Mesendoderm (in vitro differentiated cells): ENCODE data around the gene CACNA2D2.
A peak's percentile ranks its signal among the peaks of the same experiment; 100 is the strongest.

Source experiments
- DNase-seq: peaks from one replicate; pipeline ENCODE4 v3.0.0; 2013
- H2AK5ac ChIP-seq: 2 replicates; pipeline ENCODE4 v1.6.1; 2013; ENCODE audit warnings: low read length, inconsistent platforms
- H2BK120ac ChIP-seq: 2 replicates; pipeline ENCODE4 v1.6.1; 2013; ENCODE audit warnings: low read depth, mild to moderate bottlenecking, low read length, moderate library complexity, mixed read lengths
- H2BK15ac ChIP-seq: replicated peaks from 2 replicates; pipeline ENCODE4 v1.6.1; 2013; ENCODE audit warnings: low read depth, mild to moderate bottlenecking, moderate library complexity
- H2BK5ac ChIP-seq: 2 replicates; pipeline ENCODE4 v1.6.1; 2013; ENCODE audit warnings: low read length, inconsistent platforms
- H3K18ac ChIP-seq: 2 replicates; pipeline ENCODE4 v1.6.1; 2013; ENCODE audit warnings: mild to moderate bottlenecking, low read length, mixed read lengths
- H3K23ac ChIP-seq: one replicate; pipeline ENCODE4 v1.6.1; 2013; ENCODE audit warnings: low read length
- H3K27ac ChIP-seq: 2 replicates; pipeline ENCODE4 v1.5.1; 2013; ENCODE audit warnings: low read depth, mild to moderate bottlenecking, inconsistent platforms, low read length, moderate library complexity
- H3K27me3 ChIP-seq: 2 replicates; pipeline ENCODE4 v1.6.1; 2013; ENCODE audit warnings: low read length, control low read depth, mild to moderate bottlenecking, inconsistent platforms; ENCODE audit not compliant: insufficient read depth, poor library complexity
- H3K36me3 ChIP-seq: 2 replicates; pipeline ENCODE4 v1.6.1; 2013; ENCODE audit warnings: low read length, inconsistent platforms; ENCODE audit not compliant: control insufficient read depth, insufficient read depth
- H3K4ac ChIP-seq: one replicate; pipeline ENCODE4 v1.6.1; 2013; ENCODE audit warnings: low read depth, mild to moderate bottlenecking, low read length, moderate library complexity
- H3K4me1 ChIP-seq: 2 replicates; pipeline ENCODE4 v1.6.1; 2013; ENCODE audit warnings: low read depth, low read length, inconsistent platforms; ENCODE audit not compliant: control insufficient read depth
- H3K4me2 ChIP-seq: 2 replicates; pipeline ENCODE4 v1.6.1; 2013; ENCODE audit warnings: low read length
- H3K4me3 ChIP-seq: 2 replicates; pipeline ENCODE4 v1.5.1; 2013; ENCODE audit warnings: mild to moderate bottlenecking, low read length
- H3K56ac ChIP-seq: one replicate; pipeline ENCODE4 v1.6.1; 2013; ENCODE audit warnings: low read length
- H3K79me1 ChIP-seq: 2 replicates; pipeline ENCODE4 v1.6.1; 2013; ENCODE audit warnings: low read length, inconsistent platforms
- H3K79me2 ChIP-seq: 2 replicates; pipeline ENCODE4 v1.6.1; 2013; ENCODE audit warnings: mild to moderate bottlenecking, low read length; ENCODE audit not compliant: control insufficient read depth, insufficient read depth
- H3K9ac ChIP-seq: 2 replicates; pipeline ENCODE4 v1.6.1; 2013; ENCODE audit warnings: low read length, inconsistent platforms
- H4K5ac ChIP-seq: one replicate; pipeline ENCODE4 v1.6.1; 2013; ENCODE audit warnings: low read length
- H4K8ac ChIP-seq: one replicate; pipeline ENCODE4 v1.6.1; 2013; ENCODE audit warnings: low read depth, mild to moderate bottlenecking, control low read depth, low read length, moderate library complexity
- WGBS: extraction: QIAGEN DNeasy Blood & Tissue Kit; methylation state at CpG from one replicate; pipeline ENCODE4 v1.1.7; 2013; ENCODE audit warnings: low lambda C conversion rate, missing lambda C conversion rate; ENCODE audit not compliant: insufficient coverage; ENCODE audit errors: extremely low coverage; 5-methylcytosine and 5-hydroxymethylcytosine counted together

The CACNA2D2 gene

GRCh38 chr3:50416736-50417636 is 86.4 kb downstream of the CACNA2D2 start:
- Histone ChIP-seq H4K8ac (no peak overlapping the region), H3K79me1 (no peaks in the 10 kb centered on the region), H3K79me2 (no peaks in the 10 kb centered on the region), H4K5ac (no peak overlapping the region), H3K27me3 (no peaks in the 10 kb centered on the region), H3K4me2 (no peak overlapping the region), H3K18ac (no peak overlapping the region), H2BK15ac (no peak overlapping the region), H3K4ac (no peak overlapping the region), H2BK5ac (no peak overlapping the region), H3K4me3 (no peak overlapping the region), H3K56ac (no peak overlapping the region), H2BK120ac (no peak overlapping the region), H3K4me1 (peaks cover 7% of the 10 kb centered on the region), H2AK5ac (no peak overlapping the region), H3K9ac (no peak overlapping the region), H3K36me3 (no peaks in the 10 kb centered on the region), H3K23ac (no peak overlapping the region), H3K27ac (no peak overlapping the region)
- no peak for DNase-seq
- WGBS, result no CpG with 5 or more reads among the region's 9 CpGs

- no peak overlapping the region for H4K5ac ChIP-seq
- no CpG with 5 or more reads among the region's 5 CpGs for WGBS
- H3K27me3 ChIP-seq, result no peaks in the 10 kb centered on the region
- H3K4me2 ChIP-seq, result no peak overlapping the region
- no peaks in the 10 kb centered on the region for H3K79me1 ChIP-seq
- no peaks in the 10 kb centered on the region for H3K79me2 ChIP-seq
- no peak for DNase-seq
- no peak overlapping the region for H3K18ac ChIP-seq
- H2AK5ac ChIP-seq, result no peak overlapping the region
- H2BK5ac ChIP-seq, result no peak overlapping the region
- H3K27ac ChIP-seq, result no peak overlapping the region
- peaks cover 6% of the 10 kb centered on the region for H3K4me1 ChIP-seq
- H3K23ac ChIP-seq, result no peak overlapping the region
- no peak overlapping the region for H4K8ac ChIP-seq
- H2BK15ac ChIP-seq, result no peak overlapping the region
- H2BK120ac ChIP-seq, result no peak overlapping the region
- H3K9ac ChIP-seq, result no peak overlapping the region
- H3K4me3 ChIP-seq, result no peak overlapping the region
- no peak overlapping the region for H3K4ac ChIP-seq
- H3K56ac ChIP-seq, result no peak overlapping the region
- no peaks in the 10 kb centered on the region for H3K36me3 ChIP-seq
Observed at GRCh38 chr3:50415816-50416215, 87.6 kb downstream of the CACNA2D2 start.

GRCh38 chr3:50415061-50415460 is 88.4 kb downstream of the CACNA2D2 start:
- H3K79me1 ChIP-seq, result no peaks in the 10 kb centered on the region
- no peak overlapping the region for H3K4ac ChIP-seq
- H3K27ac ChIP-seq, result no peak overlapping the region
- peaks cover 6% of the 10 kb centered on the region for H3K4me1 ChIP-seq
- no peak overlapping the region for H3K9ac ChIP-seq
- no peak overlapping the region for H3K18ac ChIP-seq
- peak; percentile 28 for DNase-seq
- no peak overlapping the region for H4K5ac ChIP-seq
- H2AK5ac ChIP-seq, result no peak overlapping the region
- H3K4me2 ChIP-seq, result no peak overlapping the region
- no peak overlapping the region for H3K56ac ChIP-seq
- no peaks in the 10 kb centered on the region for H3K36me3 ChIP-seq
- H4K8ac ChIP-seq, result no peak overlapping the region
- H3K4me3 ChIP-seq, result no peak overlapping the region
- H3K79me2 ChIP-seq, result no peaks in the 10 kb centered on the region
- H2BK120ac ChIP-seq, result no peak overlapping the region
- H3K27me3 ChIP-seq, result no peaks in the 10 kb centered on the region
- no CpG with 5 or more reads among the region's 4 CpGs for WGBS
- no peak overlapping the region for H3K23ac ChIP-seq
- no peak overlapping the region for H2BK5ac ChIP-seq
- no peak overlapping the region for H2BK15ac ChIP-seq

DNA sequence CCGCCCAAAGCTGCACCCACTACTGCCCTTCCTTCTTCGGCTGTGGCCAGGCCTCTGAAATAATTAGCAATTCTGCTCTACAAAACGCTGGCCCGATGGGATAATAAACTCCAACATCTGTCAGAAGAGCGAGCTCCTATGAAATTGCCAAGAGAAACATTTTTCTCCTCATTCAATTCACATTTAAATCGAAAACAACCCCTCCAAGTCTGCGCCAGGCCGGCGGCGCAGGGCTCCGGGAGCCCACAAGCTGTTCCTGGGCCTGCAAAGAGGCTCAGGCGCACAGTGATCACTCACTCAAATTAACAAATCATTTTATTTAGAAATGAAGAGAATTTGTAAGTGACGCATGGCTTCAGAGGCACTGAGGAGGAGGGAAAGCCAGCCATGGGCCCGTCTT is 88.8 kb downstream of the CACNA2D2 start:
- no peak overlapping the region for H3K23ac ChIP-seq
- no peak overlapping the region for H3K4ac ChIP-seq
- no peak overlapping the region for H2BK5ac ChIP-seq
- no peak overlapping the region for H3K9ac ChIP-seq
- WGBS, result no CpG with 5 or more reads among the region's 14 CpGs
- H4K5ac ChIP-seq, result no peak overlapping the region
- H3K4me3 ChIP-seq, result no peak overlapping the region
- H3K4me1 ChIP-seq, result peaks cover 6% of the 10 kb centered on the region
- H4K8ac ChIP-seq, result no peak overlapping the region
- no peak overlapping the region for H2BK120ac ChIP-seq
- no peaks in the 10 kb centered on the region for H3K27me3 ChIP-seq
- DNase-seq, result no peak
- no peak overlapping the region for H3K27ac ChIP-seq
- no peak overlapping the region for H2BK15ac ChIP-seq
- no peak overlapping the region for H3K4me2 ChIP-seq
- no peaks in the 10 kb centered on the region for H3K79me2 ChIP-seq
- no peak overlapping the region for H3K56ac ChIP-seq
- no peaks in the 10 kb centered on the region for H3K36me3 ChIP-seq
- no peak overlapping the region for H2AK5ac ChIP-seq
- no peaks in the 10 kb centered on the region for H3K79me1 ChIP-seq
- no peak overlapping the region for H3K18ac ChIP-seq

- H3K79me2 ChIP-seq, result no peaks in the 10 kb centered on the region
- H4K5ac ChIP-seq, result no peak overlapping the region
- no peak overlapping the region for H3K27ac ChIP-seq
- H2BK5ac ChIP-seq, result no peak overlapping the region
- no peak overlapping the region for H4K8ac ChIP-seq
- no peaks in the 10 kb centered on the region for H3K79me1 ChIP-seq
- no peak overlapping the region for H3K4me3 ChIP-seq
- 100% methylated on average over 3 of the region's 11 CpGs for WGBS
- H2BK120ac ChIP-seq, result no peak overlapping the region
- H3K4me1 ChIP-seq, result no peaks in the 10 kb centered on the region
- no peak overlapping the region for H2AK5ac ChIP-seq
- no peaks in the 10 kb centered on the region for H3K36me3 ChIP-seq
- H3K56ac ChIP-seq, result no peak overlapping the region
- H3K9ac ChIP-seq, result no peak overlapping the region
- no peaks in the 10 kb centered on the region for H3K27me3 ChIP-seq
- H2BK15ac ChIP-seq, result no peak overlapping the region
- H3K4me2 ChIP-seq, result no peak overlapping the region
- H3K4ac ChIP-seq, result no peak overlapping the region
- DNase-seq, result no peak
- H3K23ac ChIP-seq, result no peak overlapping the region
- H3K18ac ChIP-seq, result no peak overlapping the region
Observed at GRCh38 chr3:50412231-50412754, 91.1 kb downstream of the CACNA2D2 start.
